Nephron progenitor cell (in vitro differentiated cells): ENCODE data around the gene CCNJL.

ENCODE experiments used
- DNase-seq: peaks from one replicate; pipeline ENCODE4 v3.0.0; 2021
- H3K27ac Mint-ChIP-seq: 2 replicates; pipeline ENCODE4 v1.8.0; 2021; ENCODE audit warnings: mild to moderate bottlenecking, moderate library complexity, mixed read lengths
- H3K27me3 Mint-ChIP-seq: 2 replicates; pipeline ENCODE4 v1.8.0; 2021; ENCODE audit warnings: mild to moderate bottlenecking, low read depth, mixed read lengths; ENCODE audit not compliant: poor library complexity
- H3K36me3 Mint-ChIP-seq: 2 replicates; pipeline ENCODE4 v1.8.0; 2021; ENCODE audit warnings: low read depth, mixed read lengths
- H3K4me1 Mint-ChIP-seq: 2 replicates; pipeline ENCODE4 v1.8.0; 2021; ENCODE audit warnings: mixed read lengths
- H3K4me3 Mint-ChIP-seq: 2 replicates; pipeline ENCODE4 v1.8.0; 2021; ENCODE audit warnings: mild to moderate bottlenecking, moderate library complexity, mixed read lengths
- H3K9me3 Mint-ChIP-seq: 2 replicates; pipeline ENCODE4 v1.8.0; 2021; ENCODE audit warnings: mild to moderate bottlenecking, moderate library complexity, mixed read lengths
- CTCF ChIP-seq: fragments of 200-600 bp; sonication (generic); IDR thresholded peaks from 2 replicates; pipeline ENCODE4 v1.5.0; 2021; ENCODE audit warnings: antibody characterized with exemption

CCNJL gene

DNA sequence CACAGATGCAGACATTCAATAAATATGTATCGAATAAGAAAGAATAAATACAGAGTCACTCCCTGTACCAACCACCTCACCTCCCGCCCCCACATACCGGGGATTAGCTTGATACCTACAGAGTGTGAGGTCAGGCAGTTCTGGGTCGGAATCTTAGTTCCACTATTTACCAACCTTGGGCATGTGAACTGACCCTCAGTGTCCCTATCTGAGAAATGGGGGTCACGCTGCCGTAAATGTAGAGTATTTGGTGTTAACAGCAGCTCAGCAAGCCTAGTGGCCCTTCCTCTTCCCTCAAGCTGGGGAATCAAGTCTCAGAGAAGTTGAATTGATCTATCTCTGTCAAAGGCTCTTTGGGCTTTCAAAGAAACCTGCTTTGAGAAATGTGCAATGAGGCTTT is 25.4 kb downstream of the CCNJL start:
- no peak overlapping the region for H3K4me3 Mint-ChIP-seq
- H3K36me3 Mint-ChIP-seq, result peaks cover 50% of the 10 kb centered on the region
- H3K27me3 Mint-ChIP-seq, result peaks cover 3% of the 10 kb centered on the region
- H3K27ac Mint-ChIP-seq, result no peak overlapping the region
- H3K9me3 Mint-ChIP-seq, result no peaks in the 10 kb centered on the region
- TF ChIP-seq CTCF, result no peak
- DNase-seq, result no peak
- H3K4me1 Mint-ChIP-seq, result peaks cover 59% of the 10 kb centered on the region

- Mint-ChIP-seq H3K27me3 (peaks cover 3% of the 10 kb centered on the region), H3K27ac (peak overlapping the region; percentile 32), H3K4me1 (peaks cover 71% of the 10 kb centered on the region)
Observed at GRCh38 chr5:160285316-160285715, 27.0 kb downstream of the CCNJL start.

GRCh38 chr5:160284291-160284873 is 28.0 kb downstream of the CCNJL start:
- DNase-seq, result no peak
- H3K9me3 Mint-ChIP-seq, result no peaks in the 10 kb centered on the region
- H3K27ac Mint-ChIP-seq, result no peak overlapping the region
- no peak overlapping the region for H3K4me3 Mint-ChIP-seq
- H3K27me3 Mint-ChIP-seq, result peaks cover 3% of the 10 kb centered on the region
- TF ChIP-seq CTCF, result no peak
- peaks cover 74% of the 10 kb centered on the region for H3K4me1 Mint-ChIP-seq
- peaks cover 51% of the 10 kb centered on the region for H3K36me3 Mint-ChIP-seq

More at GRCh38 chr5:160285316-160285715, 27.0 kb downstream of the CCNJL start:
- H3K36me3 Mint-ChIP-seq, result peaks cover 42% of the 10 kb centered on the region
- DNase-seq, result no peak
- no peak for TF ChIP-seq CTCF
- no peaks in the 10 kb centered on the region for H3K9me3 Mint-ChIP-seq
- no peak overlapping the region for H3K4me3 Mint-ChIP-seq

GRCh38 chr5:160281275-160281674 is 31.1 kb downstream of the CCNJL start:
- Mint-ChIP-seq H3K36me3 (peaks cover 64% of the 10 kb centered on the region), H3K9me3 (no peaks in the 10 kb centered on the region), H3K27me3 (peaks cover 8% of the 10 kb centered on the region), H3K4me1 (peaks cover 70% of the 10 kb centered on the region), H3K4me3 (no peak overlapping the region), H3K27ac (no peak overlapping the region)
- TF ChIP-seq CTCF, result no peak
- DNase-seq, result no peak

DNA sequence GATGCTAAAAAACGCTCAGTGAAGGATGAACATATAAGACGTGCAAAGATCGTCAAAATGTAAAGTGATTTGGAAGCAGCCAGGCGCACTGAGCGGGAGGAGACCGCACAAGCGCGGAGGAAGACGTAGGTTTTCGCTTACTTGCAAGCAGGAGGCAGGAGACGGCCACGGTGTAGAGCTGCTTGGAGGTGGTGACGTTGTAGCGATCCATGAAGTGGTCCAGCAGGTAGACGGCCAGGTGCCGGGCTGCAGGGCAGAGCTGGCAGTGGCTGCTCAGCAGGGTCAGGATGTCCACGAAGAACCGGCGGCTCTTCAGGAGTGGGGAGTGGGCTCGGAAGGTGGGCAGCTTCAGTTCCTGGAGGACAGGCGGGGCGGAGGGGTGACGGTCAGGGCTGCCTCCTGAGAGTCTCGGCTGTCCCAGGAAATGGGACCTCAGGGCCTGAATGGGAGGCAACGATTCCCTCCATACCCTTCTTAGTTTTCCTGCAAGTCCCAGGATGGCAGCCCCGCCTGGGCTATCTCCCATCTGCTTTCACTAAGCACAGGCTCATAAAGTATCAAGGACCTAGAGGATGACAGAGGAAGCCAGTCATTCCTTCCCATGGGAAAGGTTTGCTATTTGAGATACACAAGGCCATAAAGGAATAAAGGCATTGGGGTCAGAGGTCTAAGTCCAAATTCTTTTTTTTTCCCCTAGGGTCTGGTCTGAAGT is 31.8 kb downstream of the CCNJL start:
- no peak overlapping the region for H3K4me3 Mint-ChIP-seq

More for the DNA sequence above, 31.8 kb downstream of the CCNJL start:
- peaks cover 8% of the 10 kb centered on the region for H3K27me3 Mint-ChIP-seq
- no peaks in the 10 kb centered on the region for H3K9me3 Mint-ChIP-seq
- no peak overlapping the region for H3K27ac Mint-ChIP-seq
- TF ChIP-seq CTCF, result no peak
- peak; percentile 30 for DNase-seq
- H3K36me3 Mint-ChIP-seq, result peaks cover 64% of the 10 kb centered on the region
- H3K4me1 Mint-ChIP-seq, result peaks cover 63% of the 10 kb centered on the region
